ENCODE measurements around the gene RAD51B. TPM values are rescaled to one million over a fixed set of nuclear protein-coding genes. Genes with fewer than 3 reads are reported as not detected.

Gene RAD51B
- total and polyA plus RNA-seq, 9 of the 15 experiments (the other 6 are each of a cell fraction or from before 2014, with no cell fraction given), result 8.5 to 17.3 (median 11.3) TPM

DNA sequence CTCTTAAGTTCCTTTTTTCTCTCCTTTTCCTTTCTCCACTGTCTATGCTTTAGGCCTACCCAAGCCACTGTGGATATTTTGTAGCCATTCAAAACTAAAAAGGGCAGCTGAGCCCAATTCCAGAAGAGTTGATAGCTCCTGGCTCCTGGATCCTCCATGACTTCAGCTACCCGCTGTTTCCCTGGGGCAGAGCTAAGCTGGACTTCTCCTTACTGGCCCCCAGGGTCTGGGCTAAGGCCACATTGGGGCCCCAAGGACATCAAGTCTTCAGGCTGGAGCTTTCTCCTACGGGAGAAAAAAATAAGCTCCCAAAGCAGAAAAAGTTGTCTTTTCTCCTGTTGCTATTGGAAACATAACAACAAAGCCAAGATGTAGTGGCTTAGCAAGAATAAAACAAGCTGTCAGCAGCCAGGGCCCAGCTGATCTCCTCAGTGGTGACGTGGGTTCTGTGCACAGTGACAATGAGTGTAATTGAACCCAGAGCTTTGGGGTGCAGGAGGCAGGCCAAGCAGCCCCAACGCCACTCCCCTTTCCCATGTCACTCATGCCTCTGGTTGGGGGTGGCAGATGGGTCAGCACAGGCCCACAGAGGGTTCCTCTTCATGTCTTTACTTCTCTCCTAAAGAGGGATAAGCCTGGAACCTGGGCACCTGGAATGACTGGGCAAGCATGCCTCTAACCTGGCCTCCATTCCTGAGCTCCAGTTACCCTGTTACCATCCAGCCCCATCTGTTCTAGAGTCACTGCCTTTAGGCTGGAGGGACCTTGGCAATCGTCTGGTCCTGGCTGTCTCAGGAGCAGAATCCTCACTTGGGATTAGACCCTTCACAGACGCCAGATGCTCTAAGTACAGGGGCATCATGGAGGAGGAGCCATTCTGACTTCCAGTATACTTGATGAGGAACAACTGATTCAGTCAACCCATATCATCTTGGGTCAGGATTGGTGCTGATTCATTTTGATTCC, 802.1 kb downstream of the RAD51B start:
- in situ Hi-C loops (cut with MboI) (no loop called here), intact Hi-C loops (cut with micrococcal nuclease) (no loop called here)
- H3K4me1 ChIP-seq (replicated peaks in 1 of 2; ENCODE audit: control insufficient read depth in 2 of 2, insufficient read depth in 2 of 2, low read length in 2 of 2), result peaks cover 0 to 17% of the 10 kb centered on the region in 2 experiments; a peak in 3 of 5 replicates
- H3K9ac ChIP-seq (ENCODE audit: insufficient read depth in 1 of 2, low read depth in 2 of 2, low read length in 2 of 2), result no peak overlapping the region
- H3K9me3 ChIP-seq (replicated peaks; ENCODE audit: control insufficient read depth, insufficient read depth, low read depth, low read length), result peaks cover 8% of the 10 kb centered on the region
- ATAC-seq (no peak), DNase-seq (ENCODE audit: extremely low read depth in 1 of 4, low spot score in 3 of 4) (no peak), FAIRE-seq (no peak)
- H3K4me3 ChIP-seq, result no peak overlapping the region
- no peak overlapping the region for H3K27ac ChIP-seq (ENCODE audit: extremely low read depth, low read depth, low read length)
- no peaks in the 10 kb centered on the region for H4K20me1 ChIP-seq (replicated peaks; ENCODE audit: control insufficient read depth, insufficient read depth, low read length)
- H3K9me1 ChIP-seq (ENCODE audit: control insufficient read depth, insufficient read depth, low read length), result no peaks in the 10 kb centered on the region
- H3K36me3 ChIP-seq (ENCODE audit: control insufficient read depth, insufficient read depth, low read length), result no peaks in the 10 kb centered on the region
- ChIA-PET CTCF (ENCODE audit: low intra/inter-chr PET ratio) (no interaction called here), POLR2A (no interaction called here)
- H3K4me2 ChIP-seq (ENCODE audit: insufficient read depth, low read length), result no peak overlapping the region
- no peaks in the 10 kb centered on the region for H3K79me2 ChIP-seq (ENCODE audit: control insufficient read depth, insufficient read depth, low read length)
- H3K27me3 ChIP-seq (ENCODE audit: control insufficient read depth in 2 of 2, insufficient read depth in 2 of 2, low read length in 2 of 2), result no peaks in the 10 kb centered on the region
- BruUV-seq (replicated peaks), result no TSS peak
- 67% methylated on average over 5 of the region's 6 CpGs for WGBS (ENCODE audit: insufficient coverage, low coverage, missing lambda C conversion rate)
- H2AFZ ChIP-seq (ENCODE audit: low read depth, low read length), result no peak overlapping the region
- TF ChIP-seq ASH1L (IDR thresholded peaks at IDR 0.05; ENCODE audit: borderline replicate concordance, low read depth, partially characterized antibody) (no peak), ZNF184 (CRISPR knock-in tag; IDR thresholded peaks at IDR 0.05) (no peak), LARP7 (IDR thresholded peaks at IDR 0.05) (no peak), RFX1 (IDR thresholded peaks at IDR 0.05) (peak; percentile 58), ZBED1 (IDR thresholded peaks at IDR 0.05) (no peak), ZNF197 (CRISPR knock-in tag; IDR thresholded peaks at IDR 0.05; ENCODE audit: low read depth) (no peak), MAFF (IDR thresholded peaks at IDR 0.05; ENCODE audit: low read length) (no peak), PRMT5 (CRISPR knock-in tag; IDR thresholded peaks at IDR 0.05) (no peak), ZNF408 (CRISPR knock-in tag; IDR thresholded peaks at IDR 0.05; ENCODE audit: low read depth) (no peak), NELFE (IDR thresholded peaks at IDR 0.05; ENCODE audit: insufficient read depth, insufficient read length) (no peak), ZEB2 (IDR thresholded peaks at IDR 0.05) (no peak), TEAD4 (IDR thresholded peaks at IDR 0.05; ENCODE audit: low read length) (no peak), TEAD4 (CRISPR knock-in tag; IDR thresholded peaks at IDR 0.05; ENCODE audit: borderline replicate concordance) (no peak), ZNF586 (CRISPR knock-in tag; conservative IDR thresholded peaks at IDR 0.05) (no peak)
- TF ChIP-seq, protein P1, sequence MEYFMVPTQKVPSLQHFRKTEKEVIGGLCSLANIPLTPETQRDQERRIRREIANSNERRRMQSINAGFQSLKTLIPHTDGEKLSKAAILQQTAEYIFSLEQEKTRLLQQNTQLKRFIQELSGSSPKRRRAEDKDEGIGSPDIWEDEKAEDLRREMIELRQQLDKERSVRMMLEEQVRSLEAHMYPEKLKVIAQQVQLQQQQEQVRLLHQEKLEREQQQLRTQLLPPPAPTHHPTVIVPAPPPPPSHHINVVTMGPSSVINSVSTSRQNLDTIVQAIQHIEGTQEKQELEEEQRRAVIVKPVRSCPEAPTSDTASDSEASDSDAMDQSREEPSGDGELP (CRISPR knock-in tag; IDR thresholded peaks at IDR 0.05; ENCODE audit: borderline replicate concordance), result peak; percentile 40; the same call in 1 of the 2 replicates
- TF ChIP-seq, protein P2, sequence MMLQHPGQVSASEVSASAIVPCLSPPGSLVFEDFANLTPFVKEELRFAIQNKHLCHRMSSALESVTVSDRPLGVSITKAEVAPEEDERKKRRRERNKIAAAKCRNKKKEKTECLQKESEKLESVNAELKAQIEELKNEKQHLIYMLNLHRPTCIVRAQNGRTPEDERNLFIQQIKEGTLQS (IDR thresholded peaks at IDR 0.05), result no peak
- TF ChIP-seq, protein P2 (CRISPR knock-in tag; conservative IDR thresholded peaks at IDR 0.05), result no peak
- TF ChIP-seq, protein P3, sequence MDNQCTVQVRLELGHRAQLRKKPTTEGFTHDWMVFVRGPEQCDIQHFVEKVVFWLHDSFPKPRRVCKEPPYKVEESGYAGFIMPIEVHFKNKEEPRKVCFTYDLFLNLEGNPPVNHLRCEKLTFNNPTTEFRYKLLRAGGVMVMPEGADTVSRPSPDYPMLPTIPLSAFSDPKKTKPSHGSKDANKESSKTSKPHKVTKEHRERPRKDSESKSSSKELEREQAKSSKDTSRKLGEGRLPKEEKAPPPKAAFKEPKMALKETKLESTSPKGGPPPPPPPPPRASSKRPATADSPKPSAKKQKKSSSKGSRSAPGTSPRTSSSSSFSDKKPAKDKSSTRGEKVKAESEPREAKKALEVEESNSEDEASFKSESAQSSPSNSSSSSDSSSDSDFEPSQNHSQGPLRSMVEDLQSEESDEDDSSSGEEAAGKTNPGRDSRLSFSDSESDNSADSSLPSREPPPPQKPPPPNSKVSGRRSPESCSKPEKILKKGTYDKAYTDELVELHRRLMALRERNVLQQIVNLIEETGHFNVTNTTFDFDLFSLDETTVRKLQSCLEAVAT (IDR thresholded peaks at IDR 0.05), result no peak
- TF ChIP-seq, protein P4, sequence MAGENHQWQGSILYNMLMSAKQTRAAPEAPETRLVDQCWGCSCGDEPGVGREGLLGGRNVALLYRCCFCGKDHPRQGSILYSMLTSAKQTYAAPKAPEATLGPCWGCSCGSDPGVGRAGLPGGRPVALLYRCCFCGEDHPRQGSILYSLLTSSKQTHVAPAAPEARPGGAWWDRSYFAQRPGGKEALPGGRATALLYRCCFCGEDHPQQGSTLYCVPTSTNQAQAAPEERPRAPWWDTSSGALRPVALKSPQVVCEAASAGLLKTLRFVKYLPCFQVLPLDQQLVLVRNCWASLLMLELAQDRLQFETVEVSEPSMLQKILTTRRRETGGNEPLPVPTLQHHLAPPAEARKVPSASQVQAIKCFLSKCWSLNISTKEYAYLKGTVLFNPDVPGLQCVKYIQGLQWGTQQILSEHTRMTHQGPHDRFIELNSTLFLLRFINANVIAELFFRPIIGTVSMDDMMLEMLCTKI (IDR thresholded peaks at IDR 0.05; ENCODE audit: partially characterized antibody), result no peak

Data from K562 (cell line).